Naive B cell (primary cell): ENCODE measurements around the gene HOXB7. TPM values are rescaled to one million over a fixed set of nuclear protein-coding genes. Genes with fewer than 3 reads are reported as not detected.
A peak's percentile ranks its signal among the peaks of the same experiment; 100 is the strongest.

ENCODE experiments used
- ATAC-seq, 2 donors: fragments of 150-1000 bp; cut with Tn5 transposase; 2 replicates each; pipeline ENCODE4 v1.10.0; 2021; ENCODE audit warnings: low read depth in 2 of 2, mild to moderate bottlenecking in 2 of 2, moderate library complexity in 2 of 2
- DNase-seq: peaks from one replicate; pipeline ENCODE4 v3.0.0; 2022
- H3K27ac Mint-ChIP-seq, 6 donors: one replicate each; pipeline ENCODE4 v1.8.0; 2020 to 2022; ENCODE audit warnings: mild to moderate bottlenecking in 6 of 6, mixed read lengths in 6 of 6, moderate library complexity in 5 of 6, inconsistent platforms in 2 of 6
- H3K27me3 Mint-ChIP-seq, 3 donors: one replicate each; pipeline ENCODE4 v1.8.0; 2021 to 2022; ENCODE audit warnings: mixed read lengths in 3 of 3, mild to moderate bottlenecking in 1 of 3
- H3K36me3 Mint-ChIP-seq, 2 donors: one replicate each; pipeline ENCODE4 v1.8.0; 2020 to 2022; ENCODE audit warnings: mixed read lengths in 2 of 2, inconsistent platforms in 1 of 2, mild to moderate bottlenecking in 1 of 2
- H3K4me1 Mint-ChIP-seq, 3 donors: one replicate each; pipeline ENCODE4 v1.8.0; 2020 to 2022; ENCODE audit warnings: mixed read lengths in 3 of 3, inconsistent platforms in 1 of 3, mild to moderate bottlenecking in 1 of 3, moderate library complexity in 1 of 3
- H3K4me3 Mint-ChIP-seq, 8 donors: one replicate each; pipeline ENCODE4 v1.8.0; 2020 to 2022; ENCODE audit warnings: mild to moderate bottlenecking in 8 of 8, mixed read lengths in 8 of 8, moderate library complexity in 8 of 8, inconsistent platforms in 2 of 8
- H3K9me3 Mint-ChIP-seq, 7 donors: one replicate each; pipeline ENCODE4 v1.8.0; 2020 to 2022; ENCODE audit warnings: mixed read lengths in 7 of 7, mild to moderate bottlenecking in 5 of 7, inconsistent platforms in 2 of 7, moderate library complexity in 1 of 7
- polyA plus RNA-seq, 6 donors: library from polyadenylated mRNA; unstranded; fragments of 300-500 nt; fragmentation: Illumina TruSeq; gene quantifications; one replicate each; pipeline ENCODE4 v1.2.3, GENCODE V29; 2021; ENCODE audit warnings: low read depth in 6 of 6

HOXB7 gene
- polyA plus RNA-seq, 6 donors from 2014 or later = 0.24 to 0.58 TPM; not detected in 4

- no peak for DNase-seq
- Mint-ChIP-seq H3K27me3 (peaks cover 74 to 96% (median 94%) of the 10 kb centered on the region in 3 donors), H3K27ac (peak overlapping the region in 3 of 6 donors; percentile 89 to 97 (median 95)), H3K4me1 (peaks cover 51 to 57% (median 57%) of the 10 kb centered on the region in 3 donors), H3K9me3 (peaks cover 0 to 2% (median 0%) of the 10 kb centered on the region in 7 donors), H3K4me3 (peak overlapping the region in 4 of 8 donors; percentile 4 to 60 (median 28)), H3K36me3 (peaks cover 0 to 8% of the 10 kb centered on the region in 2 donors)
- ATAC-seq = no peak
Measured at GRCh38 chr17:48615963-48616716, 5.3 kb upstream of the HOXB7 start.

DNA sequence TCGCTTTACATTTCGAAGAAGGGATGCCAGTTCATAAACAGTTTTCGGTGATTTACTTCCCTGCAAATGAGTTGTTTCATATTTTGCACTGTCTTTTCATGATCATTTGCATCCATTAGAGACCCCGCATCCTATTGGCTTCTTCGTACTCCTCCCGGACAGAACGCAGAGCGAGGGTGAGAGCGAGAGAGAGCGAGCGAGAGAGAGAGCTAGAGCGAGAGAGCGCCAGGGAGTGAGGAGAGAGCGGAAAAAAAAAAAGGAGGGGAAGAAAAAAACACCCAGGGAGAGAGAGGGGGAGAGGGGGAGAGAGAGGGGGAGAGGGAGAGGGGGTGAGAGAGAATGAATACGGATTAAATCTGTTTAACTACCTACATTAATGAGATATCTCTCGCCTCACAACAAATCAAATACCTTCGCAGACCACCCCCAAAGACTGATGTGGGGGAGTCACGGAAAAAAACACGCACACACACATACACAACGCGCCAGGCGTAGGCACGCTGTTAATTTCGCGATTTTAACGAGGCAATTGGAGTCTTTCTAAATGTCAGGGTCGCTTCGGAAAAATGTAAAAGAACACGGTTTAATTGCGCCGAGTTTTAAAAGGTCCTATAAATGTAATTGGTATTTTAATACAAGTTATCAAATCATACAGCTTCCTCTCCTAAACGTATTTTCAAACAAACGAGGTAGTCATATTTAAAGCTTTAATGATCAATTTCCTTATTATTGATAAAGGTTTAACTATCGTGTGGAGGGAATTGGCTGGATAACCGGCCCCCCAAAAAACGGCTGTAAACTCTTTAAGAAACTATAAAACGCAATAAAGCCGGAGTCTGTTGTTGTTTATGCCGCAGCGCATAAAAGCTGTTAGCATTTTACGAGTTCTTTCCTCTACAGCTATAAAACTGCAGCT, 4.5 kb upstream of the HOXB7 start, which contains the start of gene HOXB8:
TSS of gene HOXB8 (minus strand) at position 246 of the 916 bp plus-strand sequence. CDS start 588 bp downstream, outside the sequence.
- peaks cover 75 to 95% (median 91%) of the 10 kb centered on the region in 3 donors for H3K27me3 Mint-ChIP-seq
- H3K4me1 Mint-ChIP-seq = peaks cover 55 to 62% (median 61%) of the 10 kb centered on the region in 3 donors
- ATAC-seq (no peak), DNase-seq (no peak)
- H3K4me3 Mint-ChIP-seq = peak within 1 kb of the TSS; percentile 67 to 98 (median 86)
- H3K9me3 Mint-ChIP-seq = peaks cover 0 to 2% (median 0%) of the 10 kb centered on the region in 7 donors
- H3K27ac Mint-ChIP-seq = peak within 1 kb of the TSS in 5 of 6 donors; percentile 71 to 97 (median 89)
- H3K36me3 Mint-ChIP-seq = peaks cover 0 to 8% of the 10 kb centered on the region in 2 donors

GRCh38 chr17:48613862-48614694, 3.3 kb upstream of the HOXB7 start:
- H3K27me3 Mint-ChIP-seq = peaks cover 74 to 92% (median 86%) of the 10 kb centered on the region in 3 donors
- DNase-seq (no peak), ATAC-seq (no peak)
- H3K27ac Mint-ChIP-seq = peak overlapping the region in 5 of 6 donors; percentile 67 to 97 (median 71)
- peaks cover 57 to 62% (median 58%) of the 10 kb centered on the region in 3 donors for H3K4me1 Mint-ChIP-seq
- peaks cover 0 to 8% of the 10 kb centered on the region in 2 donors for H3K36me3 Mint-ChIP-seq
- H3K9me3 Mint-ChIP-seq = peaks cover 0 to 2% (median 0%) of the 10 kb centered on the region in 7 donors
- H3K4me3 Mint-ChIP-seq = peak overlapping the region; percentile 67 to 98 (median 90)

GRCh38 chr17:48612854-48613691, 2.3 kb upstream of the HOXB7 start:
- DNase-seq = no peak
- peaks cover 48 to 53% (median 50%) of the 10 kb centered on the region in 3 donors for H3K4me1 Mint-ChIP-seq
- H3K27ac Mint-ChIP-seq = peak overlapping the region in 5 of 6 donors; percentile 52 to 95 (median 74)

GRCh38 chr17:48612456-48612853, 1.6 kb upstream of the HOXB7 start:
- DNase-seq (no peak), ATAC-seq (peak in 1 of 2 donors; percentile 9)
- H3K4me1 Mint-ChIP-seq = peaks cover 48 to 56% (median 52%) of the 10 kb centered on the region in 3 donors
- peaks cover 0 to 2% (median 0%) of the 10 kb centered on the region in 7 donors for H3K9me3 Mint-ChIP-seq
- H3K27ac Mint-ChIP-seq = peak overlapping the region in 5 of 6 donors; percentile 1 to 95 (median 71)
- H3K4me3 Mint-ChIP-seq = peak overlapping the region; percentile 69 to 98 (median 90)
- H3K27me3 Mint-ChIP-seq = peaks cover 70 to 89% (median 87%) of the 10 kb centered on the region in 3 donors
- peaks cover 0 to 8% of the 10 kb centered on the region in 2 donors for H3K36me3 Mint-ChIP-seq

More at GRCh38 chr17:48612854-48613691, 2.3 kb upstream of the HOXB7 start:
- ATAC-seq = peak; percentile 66 to 71
- Mint-ChIP-seq H3K27me3 (peaks cover 67 to 89% (median 87%) of the 10 kb centered on the region in 3 donors), H3K4me3 (peak overlapping the region; percentile 81 to 98 (median 92)), H3K36me3 (peaks cover 0 to 8% of the 10 kb centered on the region in 2 donors), H3K9me3 (peaks cover 0 to 2% (median 0%) of the 10 kb centered on the region in 7 donors)

GRCh38 chr17:48611681-48612455, 1.1 kb upstream of the HOXB7 start:
- Mint-ChIP-seq H3K9me3 (peaks cover 0 to 2% (median 0%) of the 10 kb centered on the region in 7 donors), H3K4me3 (peak overlapping the region; percentile 92 to 98 (median 96)), H3K4me1 (peaks cover 43 to 50% (median 47%) of the 10 kb centered on the region in 3 donors), H3K27ac (peak overlapping the region in 2 of 6 donors; percentile 71 to 78), H3K36me3 (peaks cover 0 to 8% of the 10 kb centered on the region in 2 donors), H3K27me3 (peaks cover 69 to 89% (median 87%) of the 10 kb centered on the region in 3 donors)
- ATAC-seq = no peak
- DNase-seq = no peak

- Mint-ChIP-seq H3K9me3 (peaks cover 0 to 2% (median 0%) of the 10 kb centered on the region in 7 donors), H3K4me3 (peak overlapping the region; percentile 92 to 98 (median 96)), H3K27ac (peak overlapping the region in 4 of 6 donors; percentile 55 to 95 (median 82)), H3K4me1 (peaks cover 43 to 49% (median 45%) of the 10 kb centered on the region in 3 donors), H3K36me3 (peaks cover 0 to 8% of the 10 kb centered on the region in 2 donors), H3K27me3 (peaks cover 71 to 91% (median 87%) of the 10 kb centered on the region in 3 donors)
- ATAC-seq (no peak), DNase-seq (no peak)
Measured at GRCh38 chr17:48611213-48611612, 396 bp upstream of the HOXB7 start.

DNA sequence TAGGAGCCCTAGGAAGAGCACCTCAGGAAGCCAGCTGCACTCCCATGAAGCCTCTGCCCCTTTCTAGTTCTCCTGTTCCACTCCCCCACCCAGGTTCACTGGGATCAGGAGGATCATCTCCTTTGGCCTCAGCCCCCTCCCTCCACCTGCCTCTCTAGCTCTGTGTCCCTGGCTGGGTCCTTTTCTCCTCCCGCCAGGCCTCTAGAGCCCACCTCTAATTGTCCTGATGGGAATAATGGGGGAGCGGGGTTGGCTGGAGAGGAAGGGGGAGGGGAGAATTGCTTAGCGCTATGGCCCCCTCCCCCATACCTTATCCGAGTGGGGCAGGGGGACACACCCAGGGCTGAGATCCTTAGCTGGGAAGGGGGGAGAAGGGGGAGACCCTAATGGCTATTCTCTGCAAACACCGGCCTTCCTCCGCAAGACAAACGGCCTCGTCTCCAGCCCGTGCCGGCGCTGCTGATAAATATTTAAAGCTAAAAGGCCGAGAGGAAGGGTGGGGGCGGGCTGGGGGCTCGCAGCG, 997 bp downstream of the HOXB7 start:
- Mint-ChIP-seq H3K27ac (no peak overlapping the region), H3K36me3 (peaks cover 0 to 2% of the 10 kb centered on the region in 2 donors), H3K27me3 (peaks cover 71 to 91% (median 88%) of the 10 kb centered on the region in 3 donors), H3K4me3 (peak overlapping the region; percentile 92 to 98 (median 96)), H3K9me3 (peaks cover 0 to 2% (median 0%) of the 10 kb centered on the region in 7 donors), H3K4me1 (peaks cover 42 to 45% (median 42%) of the 10 kb centered on the region in 3 donors)
- DNase-seq (no peak), ATAC-seq (no peak)

- peak overlapping the region in 6 of 8 donors; percentile 7 to 98 (median 94) for H3K4me3 Mint-ChIP-seq
- ATAC-seq (no peak), DNase-seq (no peak)
- peaks cover 74 to 91% (median 88%) of the 10 kb centered on the region in 3 donors for H3K27me3 Mint-ChIP-seq
- peaks cover 37 to 44% (median 38%) of the 10 kb centered on the region in 3 donors for H3K4me1 Mint-ChIP-seq
- peak overlapping the region in 2 of 6 donors; percentile 18 to 72 for H3K27ac Mint-ChIP-seq
- peaks cover 0 to 2% (median 0%) of the 10 kb centered on the region in 7 donors for H3K9me3 Mint-ChIP-seq
- no peaks in the 10 kb centered on the region for H3K36me3 Mint-ChIP-seq
Measured at GRCh38 chr17:48609033-48609432, 1.8 kb downstream of the HOXB7 start.

DNA sequence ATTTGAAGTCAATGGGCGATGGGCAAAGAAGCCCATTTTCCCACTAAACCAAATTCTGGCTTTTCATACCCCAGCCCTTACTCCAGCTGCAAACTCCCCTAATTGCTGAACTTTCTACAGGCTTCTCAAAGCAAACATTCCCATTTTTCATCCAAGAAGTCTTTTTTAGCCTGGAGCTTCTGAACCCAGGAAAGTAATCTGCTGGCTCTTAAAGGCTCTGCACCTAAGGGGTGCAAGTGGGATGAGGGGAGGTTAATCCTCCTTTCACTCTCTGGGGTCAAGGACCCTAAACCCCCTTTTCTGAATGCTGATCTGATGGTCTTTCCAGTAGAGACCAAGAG, 2.4 kb downstream of the HOXB7 start:
- ATAC-seq (no peak), DNase-seq (no peak)
- H3K4me1 Mint-ChIP-seq = peaks cover 32 to 39% (median 33%) of the 10 kb centered on the region in 3 donors
- peak overlapping the region in 1 of 8 donors; percentile 92 for H3K4me3 Mint-ChIP-seq
- no peaks in the 10 kb centered on the region for H3K36me3 Mint-ChIP-seq
- peaks cover 0 to 2% (median 0%) of the 10 kb centered on the region in 7 donors for H3K9me3 Mint-ChIP-seq
- peaks cover 74 to 91% (median 87%) of the 10 kb centered on the region in 3 donors for H3K27me3 Mint-ChIP-seq
- H3K27ac Mint-ChIP-seq = no peak overlapping the region
